MCF 10A (cell line): ENCODE data around the gene KIRREL3. TPM values are rescaled to one million over a fixed set of nuclear protein-coding genes. Genes with fewer than 3 reads are reported as not detected.

Experiments used
- BruUV-seq: library from RNA; stranded (reverse); fragments of 400-500 nt; replicated peaks from 2 replicates; lab custom pipeline; 2021; lab: Mats Ljungman, UMichigan
- CTCF ChIA-PET: fragments of 300-600 bp; sonication (Branson Sonifier 250); formaldehyde crosslinking; extraction: SDS; loops from one replicate; lab custom pipeline; 2021; ENCODE audit warnings: antibody characterized with exemption, inconsistent platforms; lab: Yijun Ruan, JAX
- POLR2A ChIA-PET: fragments of 300-600, 350-650 bp; sonication (Branson Sonifier 250); formaldehyde crosslinking; extraction: SDS; loops from one replicate; lab custom pipeline; 2020; ENCODE audit warnings: antibody characterized with exemption, inconsistent platforms; lab: Yijun Ruan, JAX
- DNase-seq: peaks from one replicate; pipeline ENCODE4 v3.0.0-alpha.2; 2018; ENCODE audit not compliant: unreplicated experiment
- H3K27ac Mint-ChIP-seq: one replicate; pipeline ENCODE4 v1.8.0; 2022; ENCODE audit warnings: mild to moderate bottlenecking, low read depth, mixed read lengths; ENCODE audit not compliant: unreplicated experiment
- H3K27me3 Mint-ChIP-seq: one replicate; pipeline ENCODE4 v1.8.0; 2022; ENCODE audit warnings: mixed read lengths; ENCODE audit not compliant: insufficient read depth, unreplicated experiment
- H3K36me3 Mint-ChIP-seq: one replicate; pipeline ENCODE4 v1.8.0; 2022; ENCODE audit warnings: mild to moderate bottlenecking, moderate library complexity, mixed read lengths; ENCODE audit not compliant: insufficient read depth, unreplicated experiment
- H3K4me1 Mint-ChIP-seq: one replicate; pipeline ENCODE4 v1.8.0; 2022; ENCODE audit warnings: mixed read lengths; ENCODE audit not compliant: insufficient read depth, unreplicated experiment
- H3K4me3 Mint-ChIP-seq: one replicate; pipeline ENCODE4 v1.8.0; 2022; ENCODE audit warnings: mild to moderate bottlenecking, moderate library complexity, mixed read lengths; ENCODE audit not compliant: unreplicated experiment
- H3K9me3 Mint-ChIP-seq: one replicate; pipeline ENCODE4 v1.8.0; 2022; ENCODE audit warnings: mixed read lengths; ENCODE audit not compliant: unreplicated experiment
- intact Hi-C: fragments of 100-400 bp; cut with micrococcal nuclease; formaldehyde crosslinking; loops from 2 replicates; pipeline ENCODE4 v1.14.1; 2022
- total RNA-seq: library from RNA; stranded (reverse); gene quantifications from 2 replicates; pipeline ENCODE4 v1.2.3, GENCODE V29; 2022
- TF ChIP-seq, protein P1 (sequence below): fragments of 200-600 bp; IDR thresholded peaks from one replicate; pipeline ENCODE4 v1.8.0; 2022; ENCODE audit warnings: antibody characterized with exemption, mild to moderate bottlenecking; ENCODE audit not compliant: unreplicated experiment

KIRREL3 gene
- total RNA-seq, 1 experiment from 2014 or later, result not detected

DNA sequence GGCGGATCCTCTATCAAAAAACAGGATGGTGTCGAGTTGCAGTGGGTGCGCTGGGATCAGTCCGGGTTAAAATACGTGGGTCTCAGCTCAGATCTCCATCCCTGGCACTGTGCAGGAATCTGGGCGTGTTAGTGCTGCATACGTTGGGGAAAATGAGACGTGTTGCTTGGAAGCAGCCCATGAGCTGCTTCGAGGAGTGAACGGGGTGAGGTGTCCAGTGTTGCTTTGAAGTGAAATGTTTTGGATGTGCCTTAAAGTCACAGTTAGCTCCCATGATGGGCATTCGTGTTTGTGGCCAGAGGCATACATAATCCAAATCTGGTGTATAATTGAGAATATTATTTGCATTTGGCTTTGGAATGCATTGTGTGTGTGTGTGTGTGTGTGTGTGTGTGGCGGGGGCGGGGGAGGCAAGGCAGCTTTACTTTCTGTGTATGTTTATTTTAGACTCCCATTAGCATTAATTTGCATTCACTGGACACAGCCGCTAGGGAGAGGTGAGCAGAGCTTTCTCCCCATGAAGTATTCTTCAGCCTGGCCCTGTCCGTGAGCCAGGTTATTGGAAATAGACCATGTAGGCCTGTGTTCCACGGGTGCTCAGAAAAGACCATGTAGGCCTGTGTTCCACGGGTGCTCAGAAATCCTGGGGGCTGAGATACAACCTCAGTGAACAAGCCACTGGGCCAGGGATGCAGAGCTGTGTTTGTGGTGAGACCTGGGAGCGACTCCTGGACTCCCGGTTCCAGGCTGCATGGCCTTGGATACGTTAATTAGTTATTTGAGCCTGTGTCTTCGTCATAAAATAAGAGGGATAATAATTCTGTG is 510.5 kb downstream of the KIRREL3 start:
- CTCF ChIA-PET, result interaction anchor here (0.7 to 2.4 kb wide), 5 partner anchors 9 to 502 kb away, joined by 3 to 23 read pairs (median 6); no protein-coding TSS in a partner anchor
- intact Hi-C loops, result no loop called here
- no TSS peak for BruUV-seq
- POLR2A ChIA-PET, result no interaction called here
- Mint-ChIP-seq H3K4me1 (no peaks in the 10 kb centered on the region), H3K4me3 (no peak overlapping the region), H3K9me3 (no peaks in the 10 kb centered on the region), H3K36me3 (no peaks in the 10 kb centered on the region), H3K27me3 (peaks cover 2% of the 10 kb centered on the region), H3K27ac (no peak overlapping the region)
- TF ChIP-seq, protein P1, sequence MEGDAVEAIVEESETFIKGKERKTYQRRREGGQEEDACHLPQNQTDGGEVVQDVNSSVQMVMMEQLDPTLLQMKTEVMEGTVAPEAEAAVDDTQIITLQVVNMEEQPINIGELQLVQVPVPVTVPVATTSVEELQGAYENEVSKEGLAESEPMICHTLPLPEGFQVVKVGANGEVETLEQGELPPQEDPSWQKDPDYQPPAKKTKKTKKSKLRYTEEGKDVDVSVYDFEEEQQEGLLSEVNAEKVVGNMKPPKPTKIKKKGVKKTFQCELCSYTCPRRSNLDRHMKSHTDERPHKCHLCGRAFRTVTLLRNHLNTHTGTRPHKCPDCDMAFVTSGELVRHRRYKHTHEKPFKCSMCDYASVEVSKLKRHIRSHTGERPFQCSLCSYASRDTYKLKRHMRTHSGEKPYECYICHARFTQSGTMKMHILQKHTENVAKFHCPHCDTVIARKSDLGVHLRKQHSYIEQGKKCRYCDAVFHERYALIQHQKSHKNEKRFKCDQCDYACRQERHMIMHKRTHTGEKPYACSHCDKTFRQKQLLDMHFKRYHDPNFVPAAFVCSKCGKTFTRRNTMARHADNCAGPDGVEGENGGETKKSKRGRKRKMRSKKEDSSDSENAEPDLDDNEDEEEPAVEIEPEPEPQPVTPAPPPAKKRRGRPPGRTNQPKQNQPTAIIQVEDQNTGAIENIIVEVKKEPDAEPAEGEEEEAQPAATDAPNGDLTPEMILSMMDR, result no peak
- no peak for DNase-seq

DNA sequence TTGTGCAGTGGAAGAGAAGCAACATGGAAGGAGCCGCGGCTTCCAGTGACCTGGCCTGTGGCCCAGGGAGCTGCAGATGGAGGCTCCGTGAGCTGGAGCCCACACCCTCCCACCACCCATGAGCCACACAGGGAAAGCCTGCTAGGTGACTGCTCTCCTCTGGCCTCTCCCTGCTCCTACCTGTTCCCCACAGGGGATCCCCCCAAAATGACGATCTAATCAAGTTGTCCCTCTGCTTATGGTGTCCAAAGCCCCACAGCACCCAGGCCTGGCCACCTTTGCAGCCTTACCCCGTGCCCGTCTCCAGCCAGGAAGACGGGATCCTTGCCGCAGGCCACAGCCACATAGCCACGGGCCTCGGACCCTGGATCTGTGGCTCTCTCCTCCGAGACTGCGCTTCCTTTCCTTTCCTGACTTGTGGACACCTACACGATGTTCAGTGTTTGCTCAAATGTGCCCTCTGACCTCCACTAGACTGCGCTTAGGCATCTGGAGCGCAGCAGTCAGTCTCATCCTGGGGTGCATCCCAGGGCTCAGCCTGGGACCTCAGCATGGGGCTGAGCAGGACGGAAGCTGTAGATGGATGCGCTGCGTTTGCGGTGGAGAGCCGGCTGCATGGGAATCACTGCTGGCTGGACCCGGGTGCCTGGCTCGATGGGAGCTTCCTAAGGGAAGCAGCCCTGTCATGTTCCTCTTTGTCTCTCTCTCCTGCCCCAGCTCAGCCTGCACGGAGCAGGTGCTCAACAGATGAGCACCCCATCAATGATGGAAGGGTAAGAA is 511.8 kb downstream of the KIRREL3 start:
- H3K9me3 Mint-ChIP-seq, result no peaks in the 10 kb centered on the region
- TF ChIP-seq, protein P1, result no peak
- no peak for DNase-seq
- no peak overlapping the region for H3K27ac Mint-ChIP-seq
- intact Hi-C loops, result no loop called here
- H3K36me3 Mint-ChIP-seq, result no peaks in the 10 kb centered on the region
- no peaks in the 10 kb centered on the region for H3K27me3 Mint-ChIP-seq
- H3K4me1 Mint-ChIP-seq, result no peaks in the 10 kb centered on the region
- ChIA-PET POLR2A (no interaction called here), CTCF (interaction anchor here (0.6 to 2.4 kb wide), 6 partner anchors 8 to 499 kb away, joined by 3 to 23 read pairs (median 5); no protein-coding TSS in a partner anchor)
- no TSS peak for BruUV-seq
- H3K4me3 Mint-ChIP-seq, result no peak overlapping the region

DNA sequence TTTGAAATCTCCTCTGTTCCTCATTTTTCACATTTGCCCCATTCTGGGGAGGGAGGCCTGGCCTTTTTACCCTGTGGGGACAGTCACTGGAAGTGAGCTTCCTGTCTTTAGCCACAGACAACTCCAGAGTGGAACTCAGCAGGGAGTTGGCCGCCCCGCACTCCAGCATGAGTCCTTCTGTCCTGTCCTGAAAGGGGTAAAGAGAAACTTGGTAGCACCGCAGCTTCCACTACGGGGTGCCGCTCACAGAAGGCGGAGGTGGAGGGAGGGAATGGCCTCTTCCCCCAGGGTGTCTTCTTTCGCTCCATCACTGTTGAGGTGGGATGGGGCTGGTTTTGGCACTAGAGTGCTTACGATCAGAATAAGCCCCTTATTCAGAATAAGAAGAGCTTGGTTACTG is 512.9 kb downstream of the KIRREL3 start:
- no peak overlapping the region for H3K4me3 Mint-ChIP-seq
- no peaks in the 10 kb centered on the region for H3K36me3 Mint-ChIP-seq
- TF ChIP-seq, protein P1, result no peak
- CTCF ChIA-PET, result interaction anchor here (0.6 to 9.5 kb wide), 5 partner anchors 8 to 520 kb away, joined by 3 to 297 read pairs (median 4); no protein-coding TSS in a partner anchor
- no peaks in the 10 kb centered on the region for H3K27me3 Mint-ChIP-seq
- H3K9me3 Mint-ChIP-seq, result no peaks in the 10 kb centered on the region
- no peaks in the 10 kb centered on the region for H3K4me1 Mint-ChIP-seq
- no peak overlapping the region for H3K27ac Mint-ChIP-seq
- intact Hi-C loops, result no loop called here
- no peak for DNase-seq
- POLR2A ChIA-PET, result no interaction called here
- no TSS peak for BruUV-seq
